MV-4-11 (cell line): ENCODE results near the gene SMCHD1.

ENCODE experiments used
- DNase-seq: peaks from one replicate; lab custom pipeline; 2025; lab: John Stamatoyannopoulos, UW

The SMCHD1 gene

GRCh38 chr18:2655178-2655953 is at the start of gene SMCHD1:
SMCHD1 (plus strand) TSS chr18:2655726; CDS start chr18:2656076, 350 bp downstream.
- DNase-seq: peak; percentile 76

DNA sequence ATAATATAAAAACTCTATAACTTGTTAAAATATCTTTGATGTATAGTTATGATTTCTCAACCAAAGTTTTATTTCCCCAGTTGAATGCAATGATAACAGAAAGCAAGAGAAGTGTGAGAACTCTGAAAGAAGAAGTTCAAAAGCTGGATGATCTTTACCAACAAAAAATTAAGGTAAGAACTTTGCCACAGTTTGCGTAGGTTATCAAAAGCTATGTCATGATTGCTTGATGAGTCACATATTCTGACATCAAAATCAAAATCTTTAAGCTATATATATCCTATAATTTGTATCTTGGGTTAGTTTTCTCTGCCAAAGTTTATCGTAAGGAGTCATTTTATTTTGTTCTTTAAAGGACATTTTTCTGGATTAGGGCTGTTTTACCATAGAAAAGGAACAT is 49.2 kb upstream of the SMCHD1 start:
- no peak for DNase-seq

- no peak for DNase-seq
Observed at GRCh38 chr18:2609604-2610003, 45.9 kb upstream of the SMCHD1 start.

- DNase-seq: peak; percentile 72
Observed at GRCh38 chr18:2610549-2610948, 45.0 kb upstream of the SMCHD1 start.

GRCh38 chr18:2612996-2613395 is 42.5 kb upstream of the SMCHD1 start:
- DNase-seq: no peak

GRCh38 chr18:2617401-2617998 is 38.0 kb upstream of the SMCHD1 start:
- no peak for DNase-seq

DNA sequence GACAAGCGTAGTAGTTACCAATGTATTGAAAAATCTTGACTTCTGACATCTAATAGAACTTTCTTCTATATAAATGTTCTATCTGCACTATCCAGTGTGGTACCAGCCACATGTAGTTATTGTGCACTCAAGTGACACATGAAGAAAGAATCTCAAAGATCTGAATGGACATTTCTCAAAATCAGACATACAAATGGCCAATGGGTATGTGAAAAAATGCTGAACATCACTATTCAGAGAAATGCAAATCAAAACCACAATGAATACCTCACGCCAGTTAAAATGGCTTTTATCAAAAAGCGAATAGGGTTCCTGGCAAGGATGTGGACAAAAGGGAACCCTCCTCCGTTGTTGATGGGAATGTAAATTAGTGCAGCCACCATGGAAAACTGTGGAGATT is 37.5 kb upstream of the SMCHD1 start:
- DNase-seq: no peak

DNA sequence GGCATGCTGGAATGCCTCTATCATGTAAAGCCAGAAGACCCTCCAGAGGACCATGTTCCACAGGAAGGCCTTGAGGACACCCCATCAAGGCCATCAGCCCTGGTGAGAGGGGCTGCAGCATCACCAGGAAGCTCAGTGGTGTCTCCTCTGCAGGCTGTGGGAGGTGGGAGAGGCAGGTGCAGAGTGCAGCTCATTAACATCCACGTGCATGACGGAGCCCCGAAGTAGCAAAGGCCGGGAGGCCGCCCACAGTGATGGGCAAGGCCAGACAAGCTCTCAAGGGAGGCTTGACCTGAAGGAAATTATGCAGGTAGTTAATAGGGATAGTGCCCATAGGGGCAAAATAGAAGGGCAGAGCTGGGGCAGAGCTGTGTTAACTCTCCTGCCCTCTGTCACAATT is 30.3 kb upstream of the SMCHD1 start:
- DNase-seq: no peak

- peak; percentile 70 for DNase-seq
Observed at GRCh38 chr18:2627821-2628276, 27.7 kb upstream of the SMCHD1 start.

- DNase-seq: no peak
Observed at GRCh38 chr18:2629003-2629402, 26.5 kb upstream of the SMCHD1 start.

GRCh38 chr18:2635586-2635985 is 19.9 kb upstream of the SMCHD1 start:
- no peak for DNase-seq

DNA sequence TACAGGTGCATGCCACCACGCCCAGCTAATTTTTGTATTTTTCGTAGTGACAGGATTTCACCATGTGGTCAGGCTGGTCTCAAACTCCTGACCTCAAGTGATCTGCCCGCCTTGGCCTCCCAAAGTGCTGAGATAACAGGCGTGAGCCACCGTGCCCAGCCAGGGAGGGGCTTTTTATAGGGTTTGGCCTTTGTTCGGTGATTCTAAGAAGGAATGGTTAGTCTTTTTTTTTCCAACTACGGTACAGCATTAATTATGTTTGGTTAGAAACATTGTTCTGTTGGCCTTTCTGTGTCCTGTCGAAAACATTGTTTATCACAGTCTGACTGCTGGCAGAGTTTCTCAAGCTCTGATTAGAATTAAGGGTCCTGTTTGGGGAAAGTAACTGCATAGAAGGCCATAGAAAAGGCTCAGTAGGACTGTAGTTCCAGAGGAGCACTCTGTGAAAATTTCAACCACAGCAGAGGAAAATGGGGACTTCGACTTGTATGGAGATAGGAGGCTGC is 19.3 kb upstream of the SMCHD1 start:
- no peak for DNase-seq

DNA sequence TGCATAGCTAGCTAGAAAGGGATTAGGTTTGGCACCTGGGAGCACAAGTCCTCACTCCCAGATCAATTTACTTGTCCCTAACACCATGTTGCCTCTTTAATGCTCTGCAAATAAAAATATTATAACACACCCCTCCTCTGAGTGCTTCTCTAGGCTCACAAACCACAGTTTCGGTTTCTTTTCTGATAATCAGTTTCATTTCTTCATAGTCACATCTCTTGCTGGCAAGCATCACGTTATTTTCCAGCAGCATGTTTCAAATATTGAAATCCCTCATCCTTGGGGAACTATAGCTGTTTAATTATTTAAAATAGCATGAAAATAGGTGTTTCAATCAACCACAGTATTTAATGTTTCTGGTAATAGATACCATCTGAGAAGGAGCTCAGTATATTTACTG is 13.9 kb upstream of the SMCHD1 start:
- DNase-seq: peak; percentile 85

- no peak for DNase-seq
Observed at GRCh38 chr18:2642771-2643170, 12.8 kb upstream of the SMCHD1 start.

GRCh38 chr18:2644535-2644934 is 11.0 kb upstream of the SMCHD1 start:
- no peak for DNase-seq

DNA sequence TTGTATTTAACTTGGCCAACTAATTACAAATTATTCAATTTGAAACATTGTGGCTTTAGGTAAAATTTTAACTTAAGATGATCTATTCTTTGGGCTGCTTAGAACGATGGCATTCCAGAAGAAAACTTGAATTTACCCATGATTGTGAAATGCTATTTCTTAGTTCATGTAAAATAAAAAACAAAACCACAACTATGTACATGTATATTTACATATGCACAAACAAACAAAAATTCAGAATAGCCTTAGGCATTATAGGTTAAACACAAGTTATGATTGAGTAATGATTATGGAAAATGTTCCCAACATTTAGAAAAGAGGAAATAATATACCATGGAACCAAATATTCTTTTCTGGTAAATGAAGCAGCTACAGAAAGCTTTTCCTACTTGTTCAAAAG is 3.5 kb upstream of the SMCHD1 start:
- no peak for DNase-seq

GRCh38 chr18:2653467-2653866 is 2.1 kb upstream of the SMCHD1 start:
- peak; percentile 87 for DNase-seq

- no peak for DNase-seq
Observed at GRCh38 chr18:2654169-2654927, 1.2 kb upstream of the SMCHD1 start.

GRCh38 chr18:2654928-2655177 is 673 bp upstream of the SMCHD1 start:
- no peak for DNase-seq

GRCh38 chr18:2655954-2656236 is 369 bp downstream of the SMCHD1 start:
- DNase-seq: no peak

GRCh38 chr18:2656237-2656980 is 883 bp downstream of the SMCHD1 start:
- DNase-seq: peak; percentile 30

- DNase-seq: no peak
Observed at GRCh38 chr18:2656981-2657512, 1.5 kb downstream of the SMCHD1 start.
